SK-N-SH (cell line): ENCODE data around the gene FAM174B. TPM values are rescaled to one million over a fixed set of nuclear protein-coding genes. Genes with fewer than 3 reads are reported as not detected.

ENCODE experiments used
- CTCF ChIA-PET: fragments of 300-600, 350-600 bp; formaldehyde crosslinking; extraction: SDS; loops from one replicate; lab custom pipeline; 2021; lab: Yijun Ruan, JAX
- POLR2A ChIA-PET: fragments of 350-600 bp; sonication (Branson Sonifier 250); formaldehyde crosslinking; extraction: SDS; loops from one replicate; lab custom pipeline; 2020; ENCODE audit warnings: antibody characterized with exemption, inconsistent platforms; lab: Yijun Ruan, JAX
- DNase-seq: peaks from one replicate; pipeline ENCODE4 v3.0.0; 2012
- H2AFZ ChIP-seq: fragments of 200-600 bp; sonication (generic); 2 replicates; pipeline ENCODE4 v1.8.1; 2016; ENCODE audit warnings: antibody characterized with exemption, mild to moderate bottlenecking, low read depth
- H3F3A ChIP-seq: fragments of 200-600 bp; sonication (generic); replicated peaks from 2 replicates; pipeline ENCODE3; 2016; ENCODE audit warnings: antibody characterized with exemption, mild to moderate bottlenecking; ENCODE audit not compliant: insufficient read depth
- H3K27ac ChIP-seq, 2 experiments: fragments of 200-500 bp in 1 of 2; fragments of 200-600 bp in 1 of 2; sonication (Bioruptor generic) in 1 of 2; sonication (generic), shearing (Covaris generic) in 1 of 2; 2 replicates each; pipeline versions ENCODE4 v1.5.1 to v1.6.1; 2014 to 2016; ENCODE audit warnings: low read depth in 2 of 2, inconsistent platforms in 1 of 2, low read length in 1 of 2, mild to moderate bottlenecking in 1 of 2, mixed read lengths in 1 of 2
- H3K27me3 ChIP-seq: fragments of 200-600 bp; sonication (generic), shearing (Covaris generic); 2 replicates; pipeline ENCODE4 v1.6.1; 2016; ENCODE audit warnings: mixed run types; ENCODE audit not compliant: insufficient read depth
- H3K36me3 ChIP-seq, 2 experiments: fragments of 200-500 bp in 1 of 2; fragments of 200-600 bp in 1 of 2; sonication (Bioruptor generic) in 1 of 2; sonication (generic) in 1 of 2; replicated peaks in 1 of 2; 2 replicates each; pipeline versions ENCODE3 to v1.5.1; 2014 to 2016; ENCODE audit warnings: low read length in 1 of 2, mild to moderate bottlenecking in 1 of 2; ENCODE audit not compliant: insufficient read depth in 2 of 2, control insufficient read depth in 1 of 2
- H3K4me1 ChIP-seq, 2 experiments: fragments of 200-500 bp in 1 of 2; fragments of 200-600 bp in 1 of 2; sonication (Bioruptor generic) in 1 of 2; sonication (generic), shearing (Covaris generic) in 1 of 2; 2 replicates each; pipeline versions ENCODE4 v1.5.1 to v1.6.1; 2014 to 2016; ENCODE audit warnings: low read depth in 1 of 2, low read length in 1 of 2, mixed run types in 1 of 2; ENCODE audit not compliant: insufficient read depth in 2 of 2, control insufficient read depth in 1 of 2
- H3K4me2 ChIP-seq: fragments of 200-600 bp; sonication (generic), shearing (Covaris generic); 2 replicates; pipeline ENCODE4 v1.6.1; 2017; ENCODE audit warnings: mixed run types
- H3K4me3 ChIP-seq, 2 experiments: fragments of 200-500 bp in 1 of 2; fragments of 200-600 bp in 1 of 2; sonication (Bioruptor generic) in 1 of 2; sonication (generic), shearing (Covaris generic) in 1 of 2; 2 replicates each; pipeline versions ENCODE4 v1.5.1 to v1.8.1; 2014 to 2016; ENCODE audit warnings: low read depth in 2 of 2, inconsistent platforms in 1 of 2, low read length in 1 of 2, mild to moderate bottlenecking in 1 of 2, mixed read lengths in 1 of 2, moderate library complexity in 1 of 2
- H3K79me2 ChIP-seq: fragments of 200-600 bp; sonication (generic); 2 replicates; pipeline ENCODE4 v1.8.1; 2017; ENCODE audit warnings: mild to moderate bottlenecking; ENCODE audit not compliant: insufficient read depth
- H3K9ac ChIP-seq: fragments of 200-600 bp; sonication (generic); 2 replicates; pipeline ENCODE4 v1.6.1; 2017; ENCODE audit warnings: mixed run types
- H3K9me2 ChIP-seq: fragments of 200-600 bp; sonication (generic); 2 replicates; pipeline ENCODE4 v1.6.1; 2017; ENCODE audit warnings: mixed run types
- H3K9me3 ChIP-seq: fragments of 200-600 bp; sonication (generic); 2 replicates; pipeline ENCODE4 v1.6.1; 2017; ENCODE audit warnings: mixed run types, mild to moderate bottlenecking, moderate library complexity
- H4K20me1 ChIP-seq: fragments of 200-600 bp; sonication (generic); 2 replicates; pipeline ENCODE4 v1.6.1; 2017; ENCODE audit warnings: mild to moderate bottlenecking, mixed run types; ENCODE audit not compliant: insufficient read depth
- EP300 ChIP-seq, 2 experiments: IDR thresholded peaks; 2 replicates each; pipeline versions ENCODE4 v1.4.0 to v1.6.1; 2012; ENCODE audit warnings: borderline replicate concordance in 1 of 2, low read depth in 1 of 2, low read length in 1 of 2
- MXI1 ChIP-seq: IDR thresholded peaks from 2 replicates; pipeline ENCODE4 v1.6.1; 2012; ENCODE audit warnings: mild to moderate bottlenecking, low read depth, low read length, improper control_type of control experiment
- NFIC ChIP-seq: IDR thresholded peaks from 2 replicates; pipeline ENCODE4 v1.4.0; 2012; ENCODE audit warnings: borderline replicate concordance
- RAD21 ChIP-seq: IDR thresholded peaks from 2 replicates; pipeline ENCODE4 v1.6.1; 2012; ENCODE audit warnings: mild to moderate bottlenecking, low read length
- RCOR1 ChIP-seq: fragments of 150-350 bp; IDR thresholded peaks from 2 replicates; pipeline ENCODE4 v1.6.1; 2017; ENCODE audit warnings: antibody characterized with exemption, low read length
- REST ChIP-seq: IDR thresholded peaks from 2 replicates; pipeline ENCODE4 v1.6.1; 2012; ENCODE audit warnings: mild to moderate bottlenecking, low read depth, low read length, moderate library complexity
- SMC3 ChIP-seq: IDR thresholded peaks from 2 replicates; pipeline ENCODE4 v1.6.1; 2012; ENCODE audit warnings: low read depth, low read length, improper control_type of control experiment
- TAF1 ChIP-seq: IDR thresholded peaks from 2 replicates; pipeline ENCODE4 v1.6.1; 2012; ENCODE audit warnings: low read depth, mild to moderate bottlenecking, low read length, moderate library complexity, borderline replicate concordance
- WGBS: methylation state at CpG from one replicate; pipeline ENCODE4 v1.1.6; 2017; ENCODE audit warnings: low lambda C conversion rate; 5-methylcytosine and 5-hydroxymethylcytosine counted together
- polyA plus RNA-seq, 3 experiments: library from polyadenylated mRNA; depleted of rRNA; stranded (reverse); fragments of >200 nt; gene quantifications; 2 replicates each; pipeline ENCODE4 v1.2.3, GENCODE V29; 2012

Gene FAM174B
- polyA plus RNA-seq, 1 of the 3 experiments (the other 2 are of a cell fraction), result 0.30 TPM

GRCh38 chr15:92611995-92612745, 43.4 kb downstream of the FAM174B start:
- H3K9ac ChIP-seq, result no peak overlapping the region
- H3K36me3 ChIP-seq, result no peaks in the 10 kb centered on the region
- ChIA-PET CTCF (interaction anchor here (0.6 to 2.1 kb wide), 8 partner anchors 22 to 221 kb away, joined by 3 to 15 read pairs (median 4); no protein-coding TSS in a partner anchor), POLR2A (interaction anchor here (0.6 kb wide), 1 partner anchor 23 kb away, joined by 3 read pairs; no protein-coding TSS in a partner anchor)
- no peaks in the 10 kb centered on the region for H3K27me3 ChIP-seq
- DNase-seq, result peak; percentile 61
- WGBS, result 48% methylated on average over 6 of the region's 7 CpGs
- H3K4me3 ChIP-seq, result no peak overlapping the region
- H3K4me2 ChIP-seq, result no peak overlapping the region
- H3K9me2 ChIP-seq, result no peaks in the 10 kb centered on the region
- no peaks in the 10 kb centered on the region for H4K20me1 ChIP-seq
- no peaks in the 10 kb centered on the region for H3F3A ChIP-seq
- peak overlapping the region in 1 of 2 experiments; percentile 68; a peak in 2 of 4 replicates for H3K27ac ChIP-seq
- no peaks in the 10 kb centered on the region for H3K79me2 ChIP-seq
- no peak overlapping the region for H2AFZ ChIP-seq
- TF ChIP-seq MXI1 (0 out of 2 replicates have a peak, but pooled peaks have one; percentile 30), RCOR1 (no peak), SMC3 (peak; percentile 30; the same call in 1 of the 2 replicates), RAD21 (peak; percentile 57)
- peaks cover 0 to 12% of the 10 kb centered on the region in 2 experiments; a peak in 1 of 4 replicates for H3K4me1 ChIP-seq
- no peaks in the 10 kb centered on the region for H3K9me3 ChIP-seq

- Histone ChIP-seq H3K4me2 (no peak overlapping the region), H2AFZ (no peak overlapping the region), H3K4me3 (no peak overlapping the region), H3F3A (no peaks in the 10 kb centered on the region), H3K36me3 (no peaks in the 10 kb centered on the region), H3K27me3 (no peaks in the 10 kb centered on the region), H3K79me2 (no peaks in the 10 kb centered on the region), H3K27ac (no peak overlapping the region), H3K4me1 (peaks cover 0 to 11% of the 10 kb centered on the region in 2 experiments; a peak in 1 of 4 replicates), H3K9me2 (no peaks in the 10 kb centered on the region), H4K20me1 (no peaks in the 10 kb centered on the region)
- POLR2A ChIA-PET, result no interaction called here
- no peak for TF ChIP-seq EP300 (IDR thresholded peaks at IDR 0.05; ENCODE audit: borderline replicate concordance in 1 of 2, low read depth in 1 of 2, low read length in 1 of 2)
- no peak for TF ChIP-seq TAF1
- no peak for TF ChIP-seq REST
- no peak for TF ChIP-seq NFIC
- TF ChIP-seq, all 33 proteins: peak for 0
- Histone ChIP-seq H3K9me3 (no peaks in the 10 kb centered on the region), H3K9ac (no peak overlapping the region)
- no peak for DNase-seq
- CTCF ChIA-PET, result no interaction called here
Measured at GRCh38 chr15:92611150-92611549, 44.4 kb downstream of the FAM174B start.
